ENCODE data around the gene SPRED1.

SPRED1 gene

GRCh38 chr15:38354315-38354929 lies 101.8 kb downstream of the SPRED1 start:
- peak; percentile 12 to 17 for DNase-seq (ENCODE audit: low read depth in 2 of 2)

GRCh38 chr15:38362355-38362754 lies 109.7 kb downstream of the SPRED1 start:
- DNase-seq (ENCODE audit: low read depth in 2 of 2) = no peak

GRCh38 chr15:38367476-38367875 lies 114.8 kb downstream of the SPRED1 start:
- no peak for DNase-seq (ENCODE audit: low read depth in 2 of 2)

- DNase-seq (ENCODE audit: low read depth in 2 of 2) = no peak
Observed at GRCh38 chr15:38369936-38370478, 117.4 kb downstream of the SPRED1 start.

GRCh38 chr15:38373016-38373415 lies 120.4 kb downstream of the SPRED1 start:
- no peak for DNase-seq (ENCODE audit: low read depth in 2 of 2)

- DNase-seq (ENCODE audit: low read depth in 2 of 2) = no peak
Observed at GRCh38 chr15:38374029-38374428, 121.4 kb downstream of the SPRED1 start.

- no peak for DNase-seq (ENCODE audit: low read depth in 2 of 2)
Observed at GRCh38 chr15:38374556-38374955, 121.9 kb downstream of the SPRED1 start.

GRCh38 chr15:38376081-38376480 lies 123.4 kb downstream of the SPRED1 start:
- no peak for DNase-seq (ENCODE audit: low read depth in 2 of 2)

- no peak for DNase-seq (ENCODE audit: low read depth in 2 of 2)
Observed at GRCh38 chr15:38377636-38378035, 125.0 kb downstream of the SPRED1 start.

GRCh38 chr15:38378161-38378560 lies 125.5 kb downstream of the SPRED1 start:
- DNase-seq (ENCODE audit: low read depth in 2 of 2) = no peak

GRCh38 chr15:38389924-38390542 lies 137.4 kb downstream of the SPRED1 start:
- peak; percentile 30 for DNase-seq (ENCODE audit: low read depth in 2 of 2)

- no peak for DNase-seq (ENCODE audit: low read depth in 2 of 2)
Observed at GRCh38 chr15:38391191-38391590, 138.6 kb downstream of the SPRED1 start.

GRCh38 chr15:38398134-38398533 lies 145.5 kb downstream of the SPRED1 start:
- DNase-seq (ENCODE audit: low read depth in 2 of 2) = no peak

GRCh38 chr15:38401106-38401505 lies 148.5 kb downstream of the SPRED1 start:
- no peak for DNase-seq (ENCODE audit: low read depth in 2 of 2)

GRCh38 chr15:38401701-38402100 lies 149.1 kb downstream of the SPRED1 start:
- no peak for DNase-seq (ENCODE audit: low read depth in 2 of 2)

GRCh38 chr15:38406436-38406835 lies 153.8 kb downstream of the SPRED1 start:
- DNase-seq (ENCODE audit: low read depth in 2 of 2) = no peak
